Thymus (tissue), 11 donors: Measurements from ENCODE around the gene AOC3. TPM values are rescaled to one million over a fixed set of nuclear protein-coding genes. Genes with fewer than 3 reads are reported as not detected.
A peak's percentile ranks its signal among the peaks of the same experiment; 100 is the strongest.

Experiments used
- DNase-seq, 9 donors: peaks; one replicate each; pipeline ENCODE4 v3.0.0-alpha.2; 2013; ENCODE audit warnings: low spot score in 9 of 9, low read depth in 6 of 9, missing footprints in 1 of 9
- H3K27ac ChIP-seq, 2 donors: one replicate each; pipeline ENCODE4 v1.5.1; 2013; ENCODE audit warnings: control low read depth in 1 of 2, low read depth in 1 of 2, low read length in 1 of 2, mild to moderate bottlenecking in 1 of 2, moderate library complexity in 1 of 2
- H3K27me3 ChIP-seq, 2 donors: one replicate each; pipeline ENCODE4 v1.5.1; 2013; ENCODE audit warnings: low read length in 1 of 2; ENCODE audit not compliant: control insufficient read depth in 2 of 2, insufficient read depth in 1 of 2
- H3K36me3 ChIP-seq, 2 donors: one replicate each; pipeline ENCODE4 v1.5.1; 2013; ENCODE audit warnings: low read length in 1 of 2, mild to moderate bottlenecking in 1 of 2, moderate library complexity in 1 of 2; ENCODE audit not compliant: control insufficient read depth in 2 of 2, insufficient read depth in 2 of 2
- H3K4me1 ChIP-seq, 2 donors: one replicate each; pipeline ENCODE4 v1.5.1; 2013; ENCODE audit warnings: low read length in 2 of 2; ENCODE audit not compliant: control insufficient read depth in 2 of 2, insufficient read depth in 2 of 2
- H3K4me3 ChIP-seq, 2 donors: one replicate each; pipeline ENCODE4 v1.5.1; 2013; ENCODE audit warnings: low read length in 2 of 2, control low read depth in 1 of 2, mild to moderate bottlenecking in 1 of 2
- H3K9me3 ChIP-seq, 2 donors: one replicate each; pipeline ENCODE4 v1.5.1; 2013; ENCODE audit warnings: low read length in 1 of 2, mild to moderate bottlenecking in 1 of 2; ENCODE audit not compliant: control insufficient read depth in 2 of 2, insufficient read depth in 1 of 2
- WGBS: extraction: QIAGEN DNeasy Blood & Tissue Kit; methylation state at CpG from one replicate; pipeline ENCODE4 v1.1.7; 2013; 5-methylcytosine and 5-hydroxymethylcytosine counted together
- polyA plus RNA-seq: library from polyadenylated mRNA; stranded (reverse); fragments of 200-250 nt; gene quantifications from one replicate; pipeline ENCODE4 v1.2.3, GENCODE V29; 2013
- total RNA-seq: library from RNA; stranded (reverse); fragments of 120-200 nt; gene quantifications from one replicate; pipeline ENCODE4 v1.2.4, GENCODE V29; 2013
- donor health status: healthy.

Gene AOC3
- total and polyA plus RNA-seq, 2 donors: 1.2 to 16.0 TPM

DNA sequence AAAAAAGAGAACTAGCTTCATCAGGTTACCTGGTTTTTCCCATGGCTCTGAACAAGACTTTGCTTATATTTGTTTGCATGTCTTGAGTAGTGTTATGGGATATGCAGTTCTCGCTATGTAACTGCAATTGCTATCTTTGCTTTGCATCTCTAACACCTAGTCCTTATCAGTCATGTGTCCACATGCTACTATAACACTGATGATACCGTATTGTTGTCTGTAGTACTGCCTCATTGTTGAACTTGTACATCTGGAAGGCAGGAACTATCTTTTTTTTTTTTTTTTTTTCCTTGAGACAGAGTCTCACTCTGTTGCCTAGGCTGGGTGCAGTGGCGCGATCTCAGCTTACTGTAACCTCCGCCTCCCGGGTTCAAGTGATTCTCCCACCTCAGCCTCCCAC is 15.3 kb upstream of the AOC3 start:
- no peaks in the 10 kb centered on the region for H3K9me3 ChIP-seq
- H3K27me3 ChIP-seq: no peaks in the 10 kb centered on the region
- peaks cover 39 to 56% of the 10 kb centered on the region in 2 donors for H3K36me3 ChIP-seq
- H3K4me3 ChIP-seq: no peak overlapping the region
- no peak for DNase-seq
- no peak overlapping the region for H3K27ac ChIP-seq
- H3K4me1 ChIP-seq: peaks cover 8% of the 10 kb centered on the region in 2 donors
- WGBS: 98% methylated on average over 6 of the region's 6 CpGs

DNA sequence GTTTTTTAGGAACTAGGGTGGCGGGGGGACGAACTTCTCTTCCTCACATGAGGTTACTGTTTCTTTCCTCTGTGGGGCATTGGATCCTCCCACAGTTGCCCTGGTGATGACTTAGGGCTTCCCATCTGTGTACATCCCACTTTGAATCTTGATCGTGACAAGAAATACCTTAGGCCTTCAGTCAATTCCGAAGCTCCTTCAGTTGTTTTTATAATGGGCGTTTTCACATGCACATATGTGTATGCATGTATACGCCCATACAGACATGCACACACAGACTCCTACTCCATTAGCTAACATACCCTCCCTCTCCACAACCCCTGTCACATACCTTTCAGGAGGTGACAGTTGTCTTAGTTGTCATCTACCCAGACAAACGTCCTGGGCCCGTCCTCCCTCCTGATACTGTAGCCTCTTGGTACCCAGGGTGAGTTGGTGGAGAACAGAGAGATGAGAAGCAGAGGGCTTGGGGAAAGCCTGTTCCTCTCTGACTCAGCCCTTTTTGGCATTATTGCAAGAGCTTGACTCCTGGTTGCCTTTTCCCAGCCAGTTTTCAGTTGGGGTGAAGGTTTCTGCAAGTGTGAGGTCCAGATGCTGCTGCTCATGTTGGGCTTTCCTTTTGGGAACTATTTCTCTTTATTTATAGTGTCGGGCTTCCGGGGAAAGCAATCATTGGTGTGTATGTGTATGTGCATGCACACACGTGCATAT is 8.9 kb upstream of the AOC3 start:
- no peaks in the 10 kb centered on the region for H3K4me1 ChIP-seq
- H3K36me3 ChIP-seq: peaks cover 67 to 77% of the 10 kb centered on the region in 2 donors
- DNase-seq: no peak
- H3K4me3 ChIP-seq: no peak overlapping the region
- 93% methylated on average over 11 of the region's 11 CpGs for whole genome bisulfite sequencing
- no peaks in the 10 kb centered on the region for H3K27me3 ChIP-seq
- no peak overlapping the region for H3K27ac ChIP-seq
- no peaks in the 10 kb centered on the region for H3K9me3 ChIP-seq

- Histone ChIP-seq H3K4me3 (no peak overlapping the region), H3K27me3 (no peaks in the 10 kb centered on the region), H3K9me3 (no peaks in the 10 kb centered on the region), H3K36me3 (peaks cover 56 to 65% of the 10 kb centered on the region in 2 donors), H3K4me1 (no peaks in the 10 kb centered on the region), H3K27ac (no peak overlapping the region)
- DNase-seq: peak in 3 of 9 donors; percentile 8 to 51 (median 27)
- 74% methylated on average over 6 of the region's 6 CpGs for WGBS
Measured at GRCh38 chr17:42843358-42843934, 7.6 kb upstream of the AOC3 start.

DNA sequence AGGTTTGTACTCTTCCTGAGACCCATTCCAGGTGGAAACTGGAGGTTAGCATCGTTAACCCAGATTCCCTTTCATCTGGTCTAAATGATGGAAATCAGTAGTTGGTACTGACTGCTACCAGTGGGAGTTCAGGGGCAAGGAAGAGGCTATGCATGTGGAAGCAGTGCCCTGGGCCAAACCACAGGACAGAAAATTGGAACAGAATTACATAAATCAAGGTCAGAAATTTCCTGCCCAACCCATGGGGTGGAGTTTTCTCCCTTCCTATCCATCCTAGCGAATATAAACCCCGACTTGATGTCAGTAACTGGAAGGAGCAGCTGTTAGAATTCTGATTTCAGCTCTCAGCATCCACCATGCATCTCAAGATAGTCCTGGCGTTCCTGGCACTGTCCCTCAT is 6.7 kb upstream of the AOC3 start, which contains the start of gene AOC2:
AOC2 (plus strand) TSS at position 310 of the 400 bp plus-strand sequence; CDS start at position 357, 47 bp downstream.
- WGBS: 83% methylated on average over 4 of the region's 4 CpGs

GRCh38 chr17:42844761-42845555 is 6.0 kb upstream of the AOC3 start:
- no peaks in the 10 kb centered on the region for H3K4me1 ChIP-seq
- H3K27ac ChIP-seq: no peak overlapping the region
- no peaks in the 10 kb centered on the region for H3K9me3 ChIP-seq
- H3K27me3 ChIP-seq: peaks cover 0 to 4% of the 10 kb centered on the region in 2 donors
- peaks cover 43 to 50% of the 10 kb centered on the region in 2 donors for H3K36me3 ChIP-seq
- WGBS: 97% methylated on average over 24 of the region's 24 CpGs
- DNase-seq: no peak
- no peak overlapping the region for H3K4me3 ChIP-seq

More for the DNA sequence above, 6.7 kb upstream of the AOC3 start, which contains the start of gene AOC2:
- Histone ChIP-seq H3K36me3 (peaks cover 48 to 56% of the 10 kb centered on the region in 2 donors), H3K27ac (no peak within 1 kb of the TSS), H3K9me3 (no peaks in the 10 kb centered on the region), H3K4me1 (no peaks in the 10 kb centered on the region), H3K27me3 (peaks cover 0 to 4% of the 10 kb centered on the region in 2 donors), H3K4me3 (no peak within 1 kb of the TSS)
- no peak for DNase-seq

- no peaks in the 10 kb centered on the region for H3K9me3 ChIP-seq
- WGBS: 97% methylated on average over 12 of the region's 12 CpGs
- H3K4me3 ChIP-seq: no peak overlapping the region
- H3K27me3 ChIP-seq: peaks cover 0 to 4% of the 10 kb centered on the region in 2 donors
- DNase-seq: no peak
- no peak overlapping the region for H3K27ac ChIP-seq
- no peaks in the 10 kb centered on the region for H3K4me1 ChIP-seq
- H3K36me3 ChIP-seq: peaks cover 40 to 47% of the 10 kb centered on the region in 2 donors
Measured at GRCh38 chr17:42845556-42845917, 5.5 kb upstream of the AOC3 start.

DNA sequence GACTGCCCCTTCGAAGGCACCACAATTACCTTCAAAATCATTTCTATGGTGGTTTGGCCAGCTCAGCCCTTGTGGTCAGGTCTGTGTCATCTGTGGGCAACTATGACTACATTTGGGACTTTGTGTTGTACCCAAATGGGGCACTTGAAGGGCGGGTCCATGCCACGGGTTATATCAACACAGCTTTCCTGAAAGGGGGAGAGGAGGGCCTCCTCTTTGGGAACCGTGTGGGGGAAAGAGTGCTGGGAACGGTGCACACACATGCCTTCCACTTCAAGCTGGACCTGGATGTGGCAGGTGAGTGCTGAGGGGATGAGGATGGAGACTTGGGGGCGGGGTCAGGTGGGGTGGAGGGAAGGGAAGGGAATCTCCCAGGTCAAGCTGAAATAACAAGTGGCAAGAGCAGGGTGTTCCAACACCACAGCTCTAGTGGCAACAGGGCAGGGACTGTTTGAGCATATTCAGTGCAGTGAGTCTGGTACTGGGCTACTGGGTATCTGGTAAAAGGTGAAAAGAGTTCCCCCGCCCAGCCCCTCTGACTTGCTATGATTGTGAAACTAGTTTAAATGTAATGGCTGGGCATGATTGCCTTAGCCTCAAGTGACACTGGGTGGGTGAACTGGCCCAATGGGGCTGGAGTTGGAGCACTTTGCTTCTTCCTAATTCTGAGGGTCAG is 4.9 kb upstream of the AOC3 start:
- no peaks in the 10 kb centered on the region for H3K9me3 ChIP-seq
- no peak overlapping the region for H3K4me3 ChIP-seq
- H3K27me3 ChIP-seq: peaks cover 0 to 4% of the 10 kb centered on the region in 2 donors
- DNase-seq: no peak
- peaks cover 40 to 46% of the 10 kb centered on the region in 2 donors for H3K36me3 ChIP-seq
- H3K4me1 ChIP-seq: no peaks in the 10 kb centered on the region
- no peak overlapping the region for H3K27ac ChIP-seq
- 95% methylated on average over 7 of the region's 7 CpGs for WGBS

GRCh38 chr17:42846594-42847280 is 4.3 kb upstream of the AOC3 start:
- WGBS: 90% methylated on average over 9 of the region's 9 CpGs
- Histone ChIP-seq H3K4me3 (no peak overlapping the region), H3K27me3 (peaks cover 0 to 4% of the 10 kb centered on the region in 2 donors), H3K4me1 (no peaks in the 10 kb centered on the region), H3K9me3 (no peaks in the 10 kb centered on the region), H3K36me3 (peaks cover 34 to 40% of the 10 kb centered on the region in 2 donors), H3K27ac (no peak overlapping the region)
- DNase-seq: no peak
